HepG2 (cell line): ENCODE results near the gene LSM10. TPM values are rescaled to one million over a fixed set of nuclear protein-coding genes. Genes with fewer than 3 reads are reported as not detected.

Source experiments
- EP300 ChIP-seq, 3 experiments: sonication (generic) in 1 of 3; formaldehyde crosslinking in 1 of 3; IDR thresholded peaks; 2 replicates each; pipeline versions ENCODE4 v1.5.1 to v1.6.1; 2011 to 2020; ENCODE audit warnings: low read depth in 2 of 3, low read length in 2 of 3, borderline replicate concordance in 1 of 3, improper control_type of control experiment in 1 of 3, mild to moderate bottlenecking in 1 of 3, missing genetic modification reagents in 1 of 3, moderate library complexity in 1 of 3
- KLF12 ChIP-seq: sonication (generic); formaldehyde crosslinking; IDR thresholded peaks from 2 replicates; pipeline ENCODE4 v1.4.0; 2020; ENCODE audit warnings: missing genetic modification reagents, borderline replicate concordance
- MIXL1 ChIP-seq: IDR thresholded peaks from 2 replicates; pipeline ENCODE4 v1.6.1; 2016
- NFYC ChIP-seq: IDR thresholded peaks from 2 replicates; pipeline ENCODE4 v1.6.1; 2016; ENCODE audit warnings: missing genetic modification reagents, missing compliant biosample characterization
- POLR2A ChIP-seq, 2 experiments: IDR thresholded peaks; 2 replicates each; pipeline ENCODE4 v1.6.1; 2011; ENCODE audit warnings: low read depth in 2 of 2, low read length in 2 of 2, mild to moderate bottlenecking in 1 of 2, moderate library complexity in 1 of 2; ENCODE audit not compliant: insufficient read depth in 1 of 2
- REL ChIP-seq: sonication (generic); formaldehyde crosslinking; conservative IDR thresholded peaks from 2 replicates; pipeline ENCODE4 v1.8.0; 2022; ENCODE audit warnings: mild to moderate bottlenecking, missing genetic modification reagents, moderate library complexity
- SP5 ChIP-seq: IDR thresholded peaks from 2 replicates; pipeline ENCODE4 v1.6.1; 2016; ENCODE audit warnings: low read depth, borderline replicate concordance
- ZBTB38 ChIP-seq: sonication (generic); formaldehyde crosslinking; IDR thresholded peaks from 2 replicates; pipeline ENCODE4 v1.5.1; 2020; ENCODE audit warnings: mild to moderate bottlenecking, missing genetic modification reagents
- ZNF138 ChIP-seq: sonication (generic); formaldehyde crosslinking; IDR thresholded peaks from 2 replicates; pipeline ENCODE4 v1.5.0; 2020; ENCODE audit warnings: mild to moderate bottlenecking, low read depth, missing genetic modification reagents
- ZNF274 ChIP-seq: sonication (generic); formaldehyde crosslinking; IDR thresholded peaks from 2 replicates; pipeline ENCODE4 v1.5.1; 2020; ENCODE audit warnings: mild to moderate bottlenecking, missing genetic modification reagents
- ZNF543 ChIP-seq: sonication (generic); formaldehyde crosslinking; IDR thresholded peaks from 2 replicates; pipeline ENCODE4 v1.4.0; 2020; ENCODE audit warnings: mild to moderate bottlenecking, missing genetic modification reagents
- polyA plus RNA-seq, 8 experiments: library from polyadenylated mRNA; depleted of rRNA in 3 of 8; stranded (reverse) in 7 of 8; unstranded in 1 of 8; fragments of >200 nt; fragmentation: Illumina TruSeq in 4 of 8; extraction: Trizol in 4 of 8; gene quantifications; 2 replicates each; pipeline versions ENCODE4 v1.2.1 to v1.2.3, GENCODE V29; 2011 to 2016; ENCODE audit warnings: low read depth in 4 of 8, missing spikeins in 1 of 8, mixed read lengths in 1 of 8; ENCODE audit not compliant: insufficient read depth in 1 of 8
- total RNA-seq, 5 experiments: library from RNA; depleted of rRNA; stranded (reverse); fragments of >200 nt; fragmentation: Illumina TruSeq; extraction: Trizol; gene quantifications; 2 replicates each; pipeline ENCODE4 v1.2.3, GENCODE V29; 2016; ENCODE audit warnings: low read depth in 1 of 5
- TF ChIP-seq, protein P1 (sequence below): sonication (generic); formaldehyde crosslinking; IDR thresholded peaks from 2 replicates; pipeline ENCODE4 v1.5.0; 2020; ENCODE audit warnings: mild to moderate bottlenecking, missing genetic modification reagents, borderline replicate concordance
- TF ChIP-seq, protein P2 (sequence below): IDR thresholded peaks from 2 replicates; pipeline ENCODE4 v1.6.1; 2016; ENCODE audit warnings: low read depth, control low read depth
- TF ChIP-seq, protein P3 (sequence below): sonication (generic); formaldehyde crosslinking; IDR thresholded peaks from 2 replicates; pipeline ENCODE4 v1.4.0; 2020; ENCODE audit warnings: missing genetic modification reagents, borderline replicate concordance
- TF ChIP-seq, protein P4 (sequence below): sonication (generic); formaldehyde crosslinking; IDR thresholded peaks from 2 replicates; pipeline ENCODE4 v1.5.1; 2020; ENCODE audit warnings: missing genetic modification reagents, mild to moderate bottlenecking, borderline replicate concordance
- TF ChIP-seq, protein P5 (sequence below): IDR thresholded peaks from 2 replicates; pipeline ENCODE4 v1.4.0; 2020; ENCODE audit warnings: mild to moderate bottlenecking, missing genetic modification reagents

Gene LSM10
- total and polyA plus RNA-seq, 2 of the 13 experiments (the other 11 are each of a cell fraction or from before 2014, with no cell fraction given), result 14.0 to 52.0 TPM

DNA sequence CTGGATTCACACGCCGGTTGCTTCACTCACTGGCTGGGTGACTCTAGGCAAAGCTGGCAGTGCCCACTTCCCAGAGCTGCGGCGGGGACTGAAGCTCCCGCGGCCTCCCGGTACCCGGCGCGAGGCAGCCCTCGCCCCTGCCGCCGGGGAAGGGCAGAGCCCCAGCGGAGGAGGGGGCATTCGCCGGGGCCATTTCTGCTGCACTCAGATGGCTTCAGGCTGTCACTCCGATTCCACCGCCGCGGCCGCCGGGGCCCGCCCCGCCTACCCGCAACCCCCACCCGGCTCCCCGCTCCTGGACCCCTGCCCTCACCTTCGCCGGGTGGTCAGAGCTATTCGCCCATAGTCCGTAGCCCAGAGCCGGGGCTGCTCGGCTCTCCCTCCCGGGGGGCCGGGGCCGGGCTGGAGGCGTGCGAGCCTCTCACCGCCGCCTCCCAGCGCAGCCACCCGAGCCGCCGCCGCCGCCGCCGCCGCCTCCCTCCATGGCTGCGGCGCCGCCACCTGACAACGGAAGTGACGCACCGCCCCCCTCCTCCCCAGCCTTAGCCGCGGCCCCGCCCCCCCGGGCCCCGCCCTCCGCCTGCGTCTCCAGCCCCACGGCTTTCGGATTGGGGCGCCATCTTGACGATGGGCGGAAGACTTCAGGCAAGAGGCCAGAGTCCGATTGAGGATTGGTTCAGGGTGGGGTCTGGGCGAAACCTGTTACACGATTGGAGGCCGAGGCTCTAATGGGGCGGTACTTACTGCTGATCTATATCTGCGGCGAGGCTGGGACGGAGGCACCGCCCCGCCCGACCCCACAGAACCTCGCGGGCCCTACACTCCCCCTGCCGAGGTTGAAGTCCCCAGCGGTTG, 12.1 kb downstream of the LSM10 start, which contains the start of gene STK40 (continued):
- TF ChIP-seq, protein P1, sequence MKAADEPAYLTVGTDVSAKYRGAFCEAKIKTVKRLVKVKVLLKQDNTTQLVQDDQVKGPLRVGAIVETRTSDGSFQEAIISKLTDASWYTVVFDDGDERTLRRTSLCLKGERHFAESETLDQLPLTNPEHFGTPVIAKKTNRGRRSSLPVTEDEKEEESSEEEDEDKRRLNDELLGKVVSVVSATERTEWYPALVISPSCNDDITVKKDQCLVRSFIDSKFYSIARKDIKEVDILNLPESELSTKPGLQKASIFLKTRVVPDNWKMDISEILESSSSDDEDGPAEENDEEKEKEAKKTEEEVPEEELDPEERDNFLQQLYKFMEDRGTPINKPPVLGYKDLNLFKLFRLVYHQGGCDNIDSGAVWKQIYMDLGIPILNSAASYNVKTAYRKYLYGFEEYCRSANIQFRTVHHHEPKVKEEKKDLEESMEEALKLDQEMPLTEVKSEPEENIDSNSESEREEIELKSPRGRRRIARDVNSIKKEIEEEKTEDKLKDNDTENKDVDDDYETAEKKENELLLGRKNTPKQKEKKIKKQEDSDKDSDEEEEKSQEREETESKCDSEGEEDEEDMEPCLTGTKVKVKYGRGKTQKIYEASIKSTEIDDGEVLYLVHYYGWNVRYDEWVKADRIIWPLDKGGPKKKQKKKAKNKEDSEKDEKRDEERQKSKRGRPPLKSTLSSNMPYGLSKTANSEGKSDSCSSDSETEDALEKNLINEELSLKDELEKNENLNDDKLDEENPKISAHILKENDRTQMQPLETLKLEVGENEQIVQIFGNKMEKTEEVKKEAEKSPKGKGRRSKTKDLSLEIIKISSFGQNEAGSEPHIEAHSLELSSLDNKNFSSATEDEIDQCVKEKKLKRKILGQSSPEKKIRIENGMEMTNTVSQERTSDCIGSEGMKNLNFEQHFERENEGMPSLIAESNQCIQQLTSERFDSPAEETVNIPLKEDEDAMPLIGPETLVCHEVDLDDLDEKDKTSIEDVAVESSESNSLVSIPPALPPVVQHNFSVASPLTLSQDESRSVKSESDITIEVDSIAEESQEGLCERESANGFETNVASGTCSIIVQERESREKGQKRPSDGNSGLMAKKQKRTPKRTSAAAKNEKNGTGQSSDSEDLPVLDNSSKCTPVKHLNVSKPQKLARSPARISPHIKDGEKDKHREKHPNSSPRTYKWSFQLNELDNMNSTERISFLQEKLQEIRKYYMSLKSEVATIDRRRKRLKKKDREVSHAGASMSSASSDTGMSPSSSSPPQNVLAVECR (CRISPR knock-in tag), result peak; percentile 78; the same call in 1 of the 2 replicates
- TF ChIP-seq ZBTB38 (CRISPR knock-in tag), result no peak
- TF ChIP-seq, protein P2, sequence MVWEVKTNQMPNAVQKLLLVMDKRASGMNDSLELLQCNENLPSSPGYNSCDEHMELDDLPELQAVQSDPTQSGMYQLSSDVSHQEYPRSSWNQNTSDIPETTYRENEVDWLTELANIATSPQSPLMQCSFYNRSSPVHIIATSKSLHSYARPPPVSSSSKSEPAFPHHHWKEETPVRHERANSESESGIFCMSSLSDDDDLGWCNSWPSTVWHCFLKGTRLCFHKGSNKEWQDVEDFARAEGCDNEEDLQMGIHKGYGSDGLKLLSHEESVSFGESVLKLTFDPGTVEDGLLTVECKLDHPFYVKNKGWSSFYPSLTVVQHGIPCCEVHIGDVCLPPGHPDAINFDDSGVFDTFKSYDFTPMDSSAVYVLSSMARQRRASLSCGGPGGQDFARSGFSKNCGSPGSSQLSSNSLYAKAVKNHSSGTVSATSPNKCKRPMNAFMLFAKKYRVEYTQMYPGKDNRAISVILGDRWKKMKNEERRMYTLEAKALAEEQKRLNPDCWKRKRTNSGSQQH (CRISPR knock-in tag), result peak; percentile 13; the same call in 1 of the 2 replicates
- TF ChIP-seq ZNF138 (CRISPR knock-in tag), result no peak
- TF ChIP-seq KLF12 (CRISPR knock-in tag), result peak; percentile 97
- TF ChIP-seq, protein P3, sequence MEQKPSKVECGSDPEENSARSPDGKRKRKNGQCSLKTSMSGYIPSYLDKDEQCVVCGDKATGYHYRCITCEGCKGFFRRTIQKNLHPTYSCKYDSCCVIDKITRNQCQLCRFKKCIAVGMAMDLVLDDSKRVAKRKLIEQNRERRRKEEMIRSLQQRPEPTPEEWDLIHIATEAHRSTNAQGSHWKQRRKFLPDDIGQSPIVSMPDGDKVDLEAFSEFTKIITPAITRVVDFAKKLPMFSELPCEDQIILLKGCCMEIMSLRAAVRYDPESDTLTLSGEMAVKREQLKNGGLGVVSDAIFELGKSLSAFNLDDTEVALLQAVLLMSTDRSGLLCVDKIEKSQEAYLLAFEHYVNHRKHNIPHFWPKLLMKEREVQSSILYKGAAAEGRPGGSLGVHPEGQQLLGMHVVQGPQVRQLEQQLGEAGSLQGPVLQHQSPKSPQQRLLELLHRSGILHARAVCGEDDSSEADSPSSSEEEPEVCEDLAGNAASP, result peak; percentile 37; the same call in 1 of the 2 replicates
- TF ChIP-seq, protein P4, sequence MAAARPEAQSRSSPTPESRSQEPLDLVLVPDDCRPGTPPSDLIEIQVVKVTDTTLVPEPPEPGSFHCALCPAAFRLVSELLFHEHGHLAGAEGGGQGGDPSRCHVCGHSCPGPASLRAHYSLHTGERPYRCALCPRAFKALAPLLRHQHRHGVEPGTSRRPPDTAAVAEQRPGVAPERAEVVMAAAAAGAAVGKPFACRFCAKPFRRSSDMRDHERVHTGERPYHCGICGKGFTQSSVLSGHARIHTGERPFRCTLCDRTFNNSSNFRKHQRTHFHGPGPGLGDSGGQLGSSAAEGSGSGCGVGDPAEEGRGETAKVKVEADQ (CRISPR knock-in tag), result no peak
- 0 out of 2 replicates have a peak, but pooled peaks have one; percentile 4 for TF ChIP-seq ZNF543 (CRISPR knock-in tag)
- TF ChIP-seq, protein P5, sequence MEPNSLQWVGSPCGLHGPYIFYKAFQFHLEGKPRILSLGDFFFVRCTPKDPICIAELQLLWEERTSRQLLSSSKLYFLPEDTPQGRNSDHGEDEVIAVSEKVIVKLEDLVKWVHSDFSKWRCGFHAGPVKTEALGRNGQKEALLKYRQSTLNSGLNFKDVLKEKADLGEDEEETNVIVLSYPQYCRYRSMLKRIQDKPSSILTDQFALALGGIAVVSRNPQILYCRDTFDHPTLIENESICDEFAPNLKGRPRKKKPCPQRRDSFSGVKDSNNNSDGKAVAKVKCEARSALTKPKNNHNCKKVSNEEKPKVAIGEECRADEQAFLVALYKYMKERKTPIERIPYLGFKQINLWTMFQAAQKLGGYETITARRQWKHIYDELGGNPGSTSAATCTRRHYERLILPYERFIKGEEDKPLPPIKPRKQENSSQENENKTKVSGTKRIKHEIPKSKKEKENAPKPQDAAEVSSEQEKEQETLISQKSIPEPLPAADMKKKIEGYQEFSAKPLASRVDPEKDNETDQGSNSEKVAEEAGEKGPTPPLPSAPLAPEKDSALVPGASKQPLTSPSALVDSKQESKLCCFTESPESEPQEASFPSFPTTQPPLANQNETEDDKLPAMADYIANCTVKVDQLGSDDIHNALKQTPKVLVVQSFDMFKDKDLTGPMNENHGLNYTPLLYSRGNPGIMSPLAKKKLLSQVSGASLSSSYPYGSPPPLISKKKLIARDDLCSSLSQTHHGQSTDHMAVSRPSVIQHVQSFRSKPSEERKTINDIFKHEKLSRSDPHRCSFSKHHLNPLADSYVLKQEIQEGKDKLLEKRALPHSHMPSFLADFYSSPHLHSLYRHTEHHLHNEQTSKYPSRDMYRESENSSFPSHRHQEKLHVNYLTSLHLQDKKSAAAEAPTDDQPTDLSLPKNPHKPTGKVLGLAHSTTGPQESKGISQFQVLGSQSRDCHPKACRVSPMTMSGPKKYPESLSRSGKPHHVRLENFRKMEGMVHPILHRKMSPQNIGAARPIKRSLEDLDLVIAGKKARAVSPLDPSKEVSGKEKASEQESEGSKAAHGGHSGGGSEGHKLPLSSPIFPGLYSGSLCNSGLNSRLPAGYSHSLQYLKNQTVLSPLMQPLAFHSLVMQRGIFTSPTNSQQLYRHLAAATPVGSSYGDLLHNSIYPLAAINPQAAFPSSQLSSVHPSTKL (CRISPR knock-in tag), result no peak
- TF ChIP-seq EP300 (IDR thresholded peaks at IDR 0.05; ENCODE audit: low read depth in 2 of 2, low read length in 2 of 2), result no peak
- no peak for TF ChIP-seq EP300 (CRISPR knock-in tag; IDR thresholded peaks at IDR 0.05; ENCODE audit: borderline replicate concordance)
- TF ChIP-seq MIXL1, result 0 out of 2 replicates have a peak, but pooled peaks have one; percentile 48
- peak; percentile 57; the same call in 1 of the 2 replicates for TF ChIP-seq SP5 (CRISPR knock-in tag)
- peak; percentile 96 for TF ChIP-seq NFYC (CRISPR knock-in tag)
- no peak for TF ChIP-seq ZNF274 (CRISPR knock-in tag)
- no peak for TF ChIP-seq REL (CRISPR knock-in tag)
- TF ChIP-seq POLR2A (IDR thresholded peaks at IDR 0.05; ENCODE audit: insufficient read depth in 1 of 2, low read depth in 2 of 2, low read length in 2 of 2), result peak in 1 of 2 experiments; percentile 46; a peak in 1 of 4 replicates
